Activated CD4-positive, alpha-beta T cell treated with anti-CD3 and anti-CD28 coated beads, Interleukin-2, amount 50 U/mL, for 1 hour (primary cell): ENCODE data around the gene EVA1C.
"Not testable (repeated sequence)": the region's sequence is repeated elsewhere in the genome, so short reads cannot be mapped to it uniquely, and the experiment has no call there.

ENCODE experiments used
- DNase-seq: peaks from one replicate; pipeline ENCODE4 v3.0.0-alpha.2; 2020

EVA1C gene

DNA sequence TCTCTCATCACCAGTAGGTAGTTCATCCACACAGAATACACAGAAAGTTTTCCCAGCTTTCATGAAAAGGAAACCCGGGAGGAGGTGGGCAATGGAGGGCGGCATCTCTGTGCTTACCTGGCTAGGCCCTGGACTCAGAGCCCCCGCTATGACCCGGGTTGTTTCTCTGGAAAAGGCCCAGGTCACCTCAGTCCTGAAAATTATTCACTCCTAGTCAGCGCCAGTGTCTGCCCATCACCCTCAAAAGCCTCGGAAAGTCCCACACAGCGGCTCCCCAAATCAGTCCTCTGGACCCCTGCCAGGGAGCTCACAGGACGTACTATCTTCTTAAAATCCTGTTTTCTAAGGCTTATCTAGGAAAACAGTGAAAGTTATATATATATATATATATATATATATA is 121.6 kb downstream of the EVA1C start:
- DNase-seq, result no peak

GRCh38 chr21:32535612-32536011 is 123.1 kb downstream of the EVA1C start:
- no peak for DNase-seq

DNA sequence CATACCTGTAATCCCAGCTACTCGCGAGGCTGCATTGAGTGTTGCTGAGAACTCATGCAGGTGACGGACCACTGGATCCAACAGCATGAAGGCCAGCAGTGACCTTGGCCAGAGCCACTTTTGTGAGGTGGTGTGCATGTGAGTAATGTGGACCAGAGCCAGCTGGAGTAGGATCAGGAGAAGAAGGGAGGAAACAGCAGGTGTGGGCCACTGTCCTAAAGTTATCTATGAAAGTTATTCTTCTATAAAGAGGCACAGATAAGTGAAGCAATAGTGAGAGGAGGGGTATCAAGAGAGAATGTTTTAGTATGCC is 125.0 kb downstream of the EVA1C start:
- DNase-seq, result no peak

GRCh38 chr21:32538147-32538792 is 125.8 kb downstream of the EVA1C start:
- DNase-seq, result no peak

DNA sequence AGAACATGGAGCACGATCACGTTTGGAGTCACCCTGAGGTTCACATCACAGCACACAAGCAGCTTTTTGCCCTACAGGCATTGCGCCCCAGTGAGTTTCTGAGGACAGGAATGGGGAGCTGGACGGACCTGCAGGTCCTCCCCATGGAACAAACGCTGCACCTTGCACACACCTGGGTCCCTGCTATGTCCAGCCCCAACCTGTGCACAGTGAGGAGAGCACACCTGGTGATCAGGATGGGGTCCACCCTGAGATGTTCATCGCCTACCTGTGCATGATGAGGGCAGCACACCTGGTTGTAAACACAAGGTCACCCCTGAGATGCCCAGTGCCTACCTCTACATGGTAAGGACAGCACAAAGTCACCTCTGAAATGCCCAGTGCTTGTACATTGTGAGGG is 126.9 kb downstream of the EVA1C start:
- no peak for DNase-seq

GRCh38 chr21:32543056-32543455 is 130.6 kb downstream of the EVA1C start:
- not testable (repeated sequence) for DNase-seq

DNA sequence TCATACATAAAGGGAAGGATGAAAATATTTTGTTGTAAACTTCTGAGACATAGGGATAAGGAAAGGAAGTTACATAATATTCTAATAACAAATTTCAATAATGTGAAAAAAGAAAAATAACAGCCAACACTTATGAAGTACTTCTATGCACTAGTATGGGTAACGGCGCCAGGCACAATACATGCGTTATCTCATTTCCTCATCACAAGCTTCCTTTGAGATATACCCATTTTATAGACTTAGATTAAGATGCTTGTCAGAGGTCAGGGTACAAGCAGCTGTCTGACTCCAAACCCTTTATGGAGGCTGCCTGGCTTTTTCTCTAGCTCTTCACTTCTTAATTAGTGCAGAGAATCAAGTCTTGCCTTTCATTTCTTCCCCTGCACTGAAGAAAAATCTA is 131.5 kb downstream of the EVA1C start:
- no peak for DNase-seq

- DNase-seq, result no peak
These were observed 132.2 kb downstream of the EVA1C start for GRCh38 chr21:32544697-32545096.

DNA sequence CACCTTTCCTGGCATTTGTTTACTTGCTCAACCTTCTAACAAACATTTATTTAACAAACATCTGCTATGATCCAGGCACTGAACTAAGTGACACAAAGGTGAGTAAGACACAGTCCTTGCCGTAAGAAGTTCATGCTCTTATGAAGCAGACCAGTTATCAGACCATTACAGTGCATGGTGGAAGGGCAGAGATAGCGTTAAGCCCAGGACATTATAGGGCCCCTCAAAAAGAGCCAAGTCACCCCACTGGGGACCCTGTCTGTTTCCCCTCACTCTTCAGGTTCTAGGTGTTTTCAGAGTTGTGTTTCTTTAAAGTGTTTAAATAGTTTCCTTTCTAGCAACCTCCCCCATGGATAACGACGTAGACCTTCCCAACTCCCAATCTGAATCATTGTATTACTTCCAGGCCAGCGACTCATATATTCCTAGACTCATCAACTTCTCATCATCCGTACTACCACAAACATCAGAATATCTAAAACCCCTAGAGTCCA is 133.5 kb downstream of the EVA1C start:
- no peak for DNase-seq

- no peak for DNase-seq
These were observed 134.5 kb downstream of the EVA1C start for GRCh38 chr21:32547018-32547417.

- DNase-seq, result no peak
These were observed 136.5 kb downstream of the EVA1C start for GRCh38 chr21:32548978-32549377.

DNA sequence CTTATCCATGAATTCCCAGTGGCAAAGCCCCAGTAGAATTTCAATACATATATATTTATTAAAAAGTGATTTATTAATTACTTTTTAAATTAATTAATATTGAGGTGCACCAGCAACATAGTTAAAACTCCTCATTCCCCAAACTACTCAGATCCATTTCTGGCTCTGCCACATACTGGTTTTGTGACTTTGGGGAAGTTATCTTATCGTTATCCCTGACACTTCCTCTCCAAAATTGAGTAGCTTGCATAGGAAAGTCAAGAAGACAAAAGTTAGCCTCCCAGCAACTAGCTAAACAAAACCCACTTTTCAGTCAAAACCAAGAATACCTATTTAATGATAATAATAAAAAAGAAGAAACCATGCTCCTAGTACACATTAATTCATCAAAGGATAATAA is 136.9 kb downstream of the EVA1C start:
- DNase-seq, result no peak

- no peak for DNase-seq
These were observed 137.4 kb downstream of the EVA1C start for GRCh38 chr21:32549886-32550285.

- no peak for DNase-seq
These were observed 142.5 kb downstream of the EVA1C start for GRCh38 chr21:32554832-32555638.

GRCh38 chr21:32558106-32558505 is 145.6 kb downstream of the EVA1C start:
- no peak for DNase-seq

GRCh38 chr21:32559006-32559610 is 146.6 kb downstream of the EVA1C start:
- DNase-seq, result no peak

GRCh38 chr21:32560896-32561295 is 148.4 kb downstream of the EVA1C start:
- no peak for DNase-seq

DNA sequence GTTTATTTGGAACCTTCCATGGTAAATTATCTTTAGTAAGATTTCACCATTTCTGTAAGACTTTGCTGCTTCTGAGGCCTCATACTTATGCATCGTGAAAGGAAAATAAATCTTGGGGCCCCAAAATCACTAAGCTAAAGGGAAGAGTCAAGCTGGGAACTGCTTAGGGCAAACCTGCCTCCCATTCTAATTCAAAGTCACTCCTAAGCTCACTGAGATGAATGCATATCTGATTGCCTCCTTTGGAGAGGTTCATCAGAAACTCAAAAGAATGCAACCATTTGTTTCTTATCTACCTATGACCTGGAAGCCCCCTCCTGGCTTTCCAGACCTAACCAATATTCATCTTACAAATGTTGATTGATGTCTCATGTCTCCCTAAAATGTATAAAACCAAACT is 149.0 kb downstream of the EVA1C start:
- DNase-seq, result not testable (repeated sequence)

- DNase-seq, result no peak
These were observed 149.9 kb downstream of the EVA1C start for GRCh38 chr21:32562426-32562825.

DNA sequence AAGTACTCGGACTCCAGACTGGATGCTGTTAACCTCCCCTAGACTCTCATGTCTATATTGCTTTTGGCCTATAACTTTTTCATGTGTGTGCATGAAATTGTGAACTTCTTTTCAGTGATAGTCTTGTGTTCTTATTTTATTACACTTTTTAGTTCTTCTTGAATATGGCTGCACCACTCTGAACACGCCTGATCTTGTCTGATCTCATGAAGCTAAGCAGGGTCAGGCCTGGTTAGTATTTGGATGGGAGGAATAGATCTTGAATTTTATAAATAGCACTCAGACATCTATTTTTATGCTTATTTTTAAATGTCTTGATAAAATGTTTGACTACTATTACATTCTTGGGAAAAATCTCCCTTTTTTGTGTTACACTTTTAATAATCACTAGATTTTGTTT is 150.4 kb downstream of the EVA1C start:
- no peak for DNase-seq
